ENCODE measurements around the gene TMEM190. TPM values are rescaled to one million over a fixed set of nuclear protein-coding genes. Genes with fewer than 3 reads are reported as not detected.

The TMEM190 gene
- total and polyA plus RNA-seq, 10 donors, result 0.20 TPM; not detected in 9

GRCh38 chr19:55370305-55370988, 6.2 kb upstream of the TMEM190 start, which contains the start of gene IL11:
TSS of gene IL11 (minus strand) at chr19:55370463. CDS start at chr19:55370310, 153 bp downstream.
- Histone ChIP-seq H3K4me1 (peaks cover 0 to 30% (median 17%) of the 10 kb centered on the region in 6 donors), H3K27me3 (replicated peaks in 1 of 7) (peaks cover 5 to 95% (median 62%) of the 10 kb centered on the region in 7 donors), H3K9me3 (no peaks in the 10 kb centered on the region), H3K27ac (no peak within 1 kb of the TSS), H3K36me3 (no peaks in the 10 kb centered on the region), H3K4me3 (peak within 1 kb of the TSS in 6 of 8 donors; percentile 11 to 61 (median 23))
- no peak for DNase-seq
- intact Hi-C loops (cut with DNase I; ENCODE audit: low total_unique reads), result no loop called here
- no peak for TF ChIP-seq POLR2AphosphoS5 (IDR thresholded peaks at IDR 0.05)
- no peak for TF ChIP-seq CTCF (IDR thresholded peaks at IDR 0.05 in 8 of 11, conservative IDR thresholded peaks at IDR 0.05 in 3 of 11)
- TF ChIP-seq POLR2A (IDR thresholded peaks at IDR 0.05), result no peak
- WGBS, 5 donors, result 7 to 17% (median 8%) methylated on average over 22 to 32 of the region's 32 CpGs

GRCh38 chr19:55372316-55373081, 4.1 kb upstream of the TMEM190 start:
- Histone ChIP-seq H3K4me3 (no peak overlapping the region), H3K36me3 (no peaks in the 10 kb centered on the region), H3K27me3 (replicated peaks in 1 of 7) (peaks cover 5 to 100% (median 75%) of the 10 kb centered on the region in 7 donors), H3K9me3 (no peaks in the 10 kb centered on the region), H3K27ac (no peak overlapping the region), H3K4me1 (peaks cover 0 to 30% (median 17%) of the 10 kb centered on the region in 6 donors)
- intact Hi-C loops (cut with DNase I; ENCODE audit: low total_unique reads), result no loop called here
- no peak for DNase-seq
- no peak for TF ChIP-seq POLR2A (IDR thresholded peaks at IDR 0.05)
- TF ChIP-seq POLR2AphosphoS5 (IDR thresholded peaks at IDR 0.05), result no peak
- no peak for TF ChIP-seq CTCF (IDR thresholded peaks at IDR 0.05 in 8 of 11, conservative IDR thresholded peaks at IDR 0.05 in 3 of 11)
- WGBS, 5 donors, result 32 to 52% (median 38%) methylated on average over 15 to 24 of the region's 24 CpGs

GRCh38 chr19:55373306-55373992, 3.2 kb upstream of the TMEM190 start:
- TF ChIP-seq CTCF (IDR thresholded peaks at IDR 0.05 in 8 of 11, conservative IDR thresholded peaks at IDR 0.05 in 3 of 11) (no peak), POLR2AphosphoS5 (IDR thresholded peaks at IDR 0.05) (no peak), POLR2A (IDR thresholded peaks at IDR 0.05) (no peak)
- no peaks in the 10 kb centered on the region for H3K36me3 ChIP-seq
- DNase-seq, result no peak
- H3K4me1 ChIP-seq, result peaks cover 0 to 30% (median 17%) of the 10 kb centered on the region in 6 donors
- H3K9me3 ChIP-seq, result no peaks in the 10 kb centered on the region
- H3K27ac ChIP-seq, result no peak overlapping the region
- intact Hi-C loops (cut with DNase I; ENCODE audit: low total_unique reads), result no loop called here
- peaks cover 5 to 96% (median 73%) of the 10 kb centered on the region in 7 donors for H3K27me3 ChIP-seq (replicated peaks in 1 of 7)
- 45 to 68% (median 52%) methylated on average over 9 of the region's 9 CpGs for WGBS, 5 donors
- no peak overlapping the region for H3K4me3 ChIP-seq
